HepG2 (cell line): Measurements from ENCODE around the gene ZNF446. TPM values are rescaled to one million over a fixed set of nuclear protein-coding genes. Genes with fewer than 3 reads are reported as not detected.

Experiments used
- ATAC-seq: fragments of 200-7000 bp; cut with Tn5 transposase; 3 replicates; pipeline ENCODE4 v1.9.1; 2020; ENCODE audit warnings: mild to moderate bottlenecking, moderate library complexity
- Bru-seq: library from RNA; stranded (reverse); fragments of 400-500 nt; gene quantifications from one replicate; lab custom pipeline; 2021; lab: Mats Ljungman, UMichigan
- BruChase-seq, 2 experiments: library from RNA; stranded (reverse); fragments of 400-500 nt; gene quantifications; one replicate each; lab custom pipeline; 2021; lab: Mats Ljungman, UMichigan
- BruUV-seq: library from RNA; stranded (reverse); fragments of 400-500 nt; replicated peaks from 2 replicates; lab custom pipeline; 2021; lab: Mats Ljungman, UMichigan
- CTCF ChIA-PET: fragments of 300-600 bp; formaldehyde crosslinking; extraction: SDS; loops from one replicate; lab custom pipeline; 2021; ENCODE audit warnings: low total read pairs, inconsistent platforms, low intra/inter-chr PET ratio; lab: Yijun Ruan, JAX
- POLR2A ChIA-PET: fragments of 350-600 bp; sonication (Branson Sonifier 250); formaldehyde crosslinking; loops from one replicate; lab custom pipeline; 2020; ENCODE audit warnings: antibody characterized with exemption, inconsistent platforms; lab: Yijun Ruan, JAX
- DNase-seq: peaks from one replicate; pipeline ENCODE4 v3.0.0-alpha.2; 2015; ENCODE audit warnings: low spot score
- FAIRE-seq: peaks from 3 replicates; lab custom pipeline; 2011; peaks lifted over from hg19 to GRCh38; lab: Jason Lieb, UNC
- H2AFZ ChIP-seq: one replicate; pipeline ENCODE4 v1.6.1; 2011; ENCODE audit warnings: low read length, inconsistent platforms
- H3K27ac ChIP-seq: fragments of 300-600 bp; 3 replicates; pipeline ENCODE4 v1.8.0; 2011; ENCODE audit warnings: mixed run types, mild to moderate bottlenecking, mixed read lengths, low read length, inconsistent platforms; ENCODE audit not compliant: insufficient read depth; ENCODE audit errors: extremely low read length
- H3K27me3 ChIP-seq, 2 experiments: fragments of 200-600 bp in 1 of 2; 2 replicates in 1 of 2; 3 replicates in 1 of 2; pipeline versions ENCODE4 v1.6.0 to v1.8.0; 2011; ENCODE audit warnings: low read length in 2 of 2, mild to moderate bottlenecking in 2 of 2, moderate library complexity in 2 of 2, inconsistent platforms in 1 of 2; ENCODE audit not compliant: insufficient read depth in 2 of 2, control insufficient read depth in 1 of 2
- H3K36me3 ChIP-seq, 2 experiments: fragments of 200-600 bp in 1 of 2; replicated peaks in 1 of 2; 2 replicates in 1 of 2; 3 replicates in 1 of 2; pipeline versions ENCODE4 v1.5.1 to v1.8.0; 2011; ENCODE audit warnings: low read length in 2 of 2, inconsistent platforms in 1 of 2; ENCODE audit not compliant: insufficient read depth in 2 of 2, control insufficient read depth in 1 of 2
- H3K4me1 ChIP-seq: 2 replicates; pipeline ENCODE4 v1.5.1; 2012; ENCODE audit warnings: low read length, inconsistent platforms; ENCODE audit not compliant: insufficient read depth
- H3K4me2 ChIP-seq: 2 replicates; pipeline ENCODE4 v1.6.0; 2011; ENCODE audit warnings: low read depth, low read length, inconsistent platforms
- H3K4me3 ChIP-seq, 3 experiments: fragments of 200-600 bp in 1 of 3; sonication (generic), shearing (Covaris generic) in 1 of 3; replicated peaks in 1 of 3; 2 replicates each; pipeline ENCODE4 v1.5.1; 2011 to 2016; ENCODE audit warnings: low read length in 3 of 3, inconsistent platforms in 2 of 3, low read depth in 2 of 3, mild to moderate bottlenecking in 2 of 3, control low read depth in 1 of 3, mixed read lengths in 1 of 3; ENCODE audit not compliant: insufficient read depth in 1 of 3
- H3K79me2 ChIP-seq: one replicate; pipeline ENCODE4 v1.6.1; 2011; ENCODE audit warnings: low read length, inconsistent platforms; ENCODE audit not compliant: insufficient read depth
- H3K9ac ChIP-seq: 2 replicates; pipeline ENCODE4 v1.6.0; 2011; ENCODE audit warnings: mild to moderate bottlenecking, low read depth, low read length, inconsistent platforms; ENCODE audit not compliant: insufficient read depth
- H3K9me3 ChIP-seq: 2 replicates; pipeline ENCODE4 v1.5.1; 2012; ENCODE audit warnings: mild to moderate bottlenecking, low read length
- H4K20me1 ChIP-seq: 2 replicates; pipeline ENCODE4 v1.6.0; 2011; ENCODE audit warnings: inconsistent platforms, mild to moderate bottlenecking, low read length, moderate library complexity; ENCODE audit not compliant: insufficient read depth
- BRD4 ChIP-seq: sonication (generic); formaldehyde crosslinking; IDR thresholded peaks from 2 replicates; pipeline ENCODE4 v1.4.0; 2020; ENCODE audit warnings: missing genetic modification reagents
- CAMTA2 ChIP-seq: sonication (generic); formaldehyde crosslinking; IDR thresholded peaks from 2 replicates; pipeline ENCODE4 v1.4.0; 2020; ENCODE audit warnings: mild to moderate bottlenecking, missing genetic modification reagents, borderline replicate concordance
- CBX1 ChIP-seq: IDR thresholded peaks from one replicate; pipeline ENCODE4 v1.6.1; 2016; ENCODE audit warnings: antibody characterized with exemption, low read depth
- GTF3A ChIP-seq: sonication (generic); formaldehyde crosslinking; conservative IDR thresholded peaks from 2 replicates; pipeline ENCODE4 v1.4.0; 2020; ENCODE audit warnings: mild to moderate bottlenecking, missing genetic modification reagents
- NFAT5 ChIP-seq: sonication (generic); formaldehyde crosslinking; IDR thresholded peaks from 2 replicates; pipeline ENCODE4 v1.4.0; 2020; ENCODE audit warnings: missing genetic modification reagents
- NFIC ChIP-seq: IDR thresholded peaks from 2 replicates; pipeline ENCODE4 v1.6.1; 2012; ENCODE audit warnings: mild to moderate bottlenecking, low read length, inconsistent platforms
- ZBTB42 ChIP-seq: sonication (generic); formaldehyde crosslinking; IDR thresholded peaks from 2 replicates; pipeline ENCODE4 v1.5.0; 2020; ENCODE audit warnings: mild to moderate bottlenecking, missing genetic modification reagents
- ZFP36L2 ChIP-seq: sonication (generic); formaldehyde crosslinking; IDR thresholded peaks from 2 replicates; pipeline ENCODE4 v1.4.0; 2020; ENCODE audit warnings: missing genetic modification reagents
- ZNF382 ChIP-seq: sonication (generic); formaldehyde crosslinking; IDR thresholded peaks from 2 replicates; pipeline ENCODE4 v1.5.0; 2020; ENCODE audit warnings: missing genetic modification reagents, mild to moderate bottlenecking, borderline replicate concordance
- ZNF549 ChIP-seq: sonication (generic); formaldehyde crosslinking; IDR thresholded peaks from 2 replicates; pipeline ENCODE4 v1.5.0; 2020; ENCODE audit warnings: missing genetic modification reagents
- ZNF572 ChIP-seq: sonication (generic); formaldehyde crosslinking; IDR thresholded peaks from 2 replicates; pipeline ENCODE4 v1.5.1; 2020; ENCODE audit warnings: mild to moderate bottlenecking, missing genetic modification reagents
- ZNF598 ChIP-seq: sonication (generic); formaldehyde crosslinking; IDR thresholded peaks from 2 replicates; pipeline ENCODE4 v1.5.1; 2020; ENCODE audit warnings: mild to moderate bottlenecking, missing genetic modification reagents, borderline replicate concordance
- ZNF776 ChIP-seq: sonication (generic); formaldehyde crosslinking; IDR thresholded peaks from 2 replicates; pipeline ENCODE4 v1.4.0; 2020; ENCODE audit warnings: mild to moderate bottlenecking, missing genetic modification reagents
- ZNF878 ChIP-seq: sonication (generic); formaldehyde crosslinking; IDR thresholded peaks from 2 replicates; pipeline ENCODE4 v1.8.1; 2023; ENCODE audit warnings: mild to moderate bottlenecking, missing genetic modification reagents, moderate library complexity
- WGBS: methylation state at CpG from one replicate; pipeline ENCODE4 v1.1.6; 2017; ENCODE audit warnings: low lambda C conversion rate; 5-methylcytosine and 5-hydroxymethylcytosine counted together
- in situ Hi-C: cut with HindIII; loops from 2 replicates; pipeline ENCODE4 v1.10.0; 2017; ENCODE audit warnings: low pct_unique_long_range_greater_than_20kb; ENCODE audit not compliant: extremely low pct_ligation_motif_present
- intact Hi-C: fragments of 100-400 bp; cut with micrococcal nuclease; formaldehyde crosslinking; loops from one replicate; pipeline ENCODE4 v1.10.0; 2022; ENCODE audit not compliant: unreplicated experiment
- long read RNA-seq, 2 experiments: library from RNA in 1 of 2; library from polyadenylated mRNA in 1 of 2; stranded (forward) in 1 of 2; unstranded in 1 of 2; transcript quantifications; one replicate each; pipeline ENCODE4 v2.0.0, GENCODE V29; 2019 to 2022
- polyA minus RNA-seq, 3 experiments: library from RNA; depleted of rRNA, polyadenylated mRNA; stranded (reverse); fragments of >200 nt; gene quantifications; 2 replicates each; pipeline ENCODE4 v1.2.3, GENCODE V29; 2011; ENCODE audit warnings: low replicate concordance in 1 of 3
- polyA plus RNA-seq, 8 experiments: library from polyadenylated mRNA; depleted of rRNA in 3 of 8; stranded (reverse) in 7 of 8; unstranded in 1 of 8; fragments of >200 nt; fragmentation: Illumina TruSeq in 4 of 8; extraction: Trizol in 4 of 8; gene quantifications; 2 replicates each; pipeline versions ENCODE4 v1.2.1 to v1.2.3, GENCODE V29; 2011 to 2016; ENCODE audit warnings: low read depth in 4 of 8, missing spikeins in 1 of 8, mixed read lengths in 1 of 8; ENCODE audit not compliant: insufficient read depth in 1 of 8
- total RNA-seq, 5 experiments: library from RNA; depleted of rRNA; stranded (reverse); fragments of >200 nt; fragmentation: Illumina TruSeq; extraction: Trizol; gene quantifications; 2 replicates each; pipeline ENCODE4 v1.2.3, GENCODE V29; 2016; ENCODE audit warnings: low read depth in 1 of 5

ZNF446 gene
- total RNA-seq (2016; rRNA removed; fragmentation: Illumina TruSeq; extraction: Trizol) = 2.5 and 3.6 TPM in 2 replicates
- total RNA-seq (2016; cell fraction: cytosol; rRNA removed; fragmentation: Illumina TruSeq; extraction: Trizol; ENCODE audit: low read depth) = 0.81 and 0.97 TPM in 2 replicates
- 2.5 and 3.8 TPM in 2 replicates for total RNA-seq (2016; cell fraction: insoluble cytoplasmic fraction; rRNA removed; fragmentation: Illumina TruSeq; extraction: Trizol)
- total RNA-seq (2016; cell fraction: membrane; rRNA removed; fragmentation: Illumina TruSeq; extraction: Trizol) = 2.1 and 2.7 TPM in 2 replicates
- 3.2 and 3.9 TPM in 2 replicates for total RNA-seq (2016; cell fraction: nucleus; rRNA removed; fragmentation: Illumina TruSeq; extraction: Trizol)
- polyA plus RNA-seq (2011; rRNA removed) = 3.0 and 3.8 TPM in 2 replicates
- 1.6 and 3.9 TPM in 2 replicates for polyA plus RNA-seq (2011; cell fraction: cytosol; rRNA removed)
- 9.0 and 9.4 TPM in 2 replicates for polyA plus RNA-seq (2011; cell fraction: nucleus; rRNA removed)
- 2.8 and 3.6 TPM in 2 replicates for polyA plus RNA-seq (2012)
- 0.83 and 0.97 TPM in 2 replicates for polyA plus RNA-seq (2016; cell fraction: cytosol; fragmentation: Illumina TruSeq; extraction: Trizol; ENCODE audit: low read depth)
- 2.7 and 3.2 TPM in 2 replicates for polyA plus RNA-seq (2016; cell fraction: insoluble cytoplasmic fraction; fragmentation: Illumina TruSeq; extraction: Trizol; ENCODE audit: low read depth)
- 1.7 TPM in 2 replicates for polyA plus RNA-seq (2016; cell fraction: membrane; fragmentation: Illumina TruSeq; extraction: Trizol; ENCODE audit: low read depth)
- 5.3 and 7.0 TPM in 2 replicates for polyA plus RNA-seq (2016; cell fraction: nucleus; fragmentation: Illumina TruSeq; extraction: Trizol; ENCODE audit: insufficient read depth, low read depth)
- 6.2 and 6.7 TPM in 2 replicates for polyA minus RNA-seq (2011; rRNA and poly(A)+ RNA removed; ENCODE audit: low replicate concordance)
- polyA minus RNA-seq (2011; cell fraction: cytosol; rRNA and poly(A)+ RNA removed) = 1.2 and 2.2 TPM in 2 replicates
- polyA minus RNA-seq (2011; cell fraction: nucleus; rRNA and poly(A)+ RNA removed) = 5.5 and 6.0 TPM in 2 replicates
- Bru-seq, nascent RNA = percentile 43 among the genes with signal in this experiment
- percentile 53 among the genes with signal in this experiment for BruChase-seq, experiment 1, labeled RNA remaining after a 6-hour chase
- BruChase-seq, experiment 2, labeled RNA remaining after a 2-hour chase = percentile 51 among the genes with signal in this experiment
- long read RNA-seq, experiment 1, partial matches to known transcripts = 3 of 10 reads
- long read RNA-seq, experiment 1, other reads (novel, unspliced or antisense) = 6 of 10 reads
- long read RNA-seq, experiment 2, transcript ZNF446-203 (7 exons, 2,238 nt) = major isoform, 5 of 12 reads
- long read RNA-seq, experiment 2, partial matches to known transcripts = 0 of 12 reads
- long read RNA-seq, experiment 2, other reads (novel, unspliced or antisense) = 6 of 12 reads

GRCh38 chr19:58475714-58476497, at the start of gene ZNF446:
Gene ZNF446, plus strand, starts transcription at chr19:58476352. Its CDS starts 867 bp downstream, at chr19:58477219.
- H3K4me3 ChIP-seq = peak within 1 kb of the TSS; percentile 75 to 88 (median 75)
- 0 out of 2 replicates have a peak, but pooled peaks have one; percentile 63 for TF ChIP-seq BRD4 (CRISPR knock-in tag)
- TF ChIP-seq GTF3A = no peak; the same call in 1 of the 2 replicates
- no peak for TF ChIP-seq ZFP36L2
- no peak for TF ChIP-seq NFAT5 (CRISPR knock-in tag)
- 0 out of 2 replicates have a peak, but pooled peaks have one; percentile 56 for TF ChIP-seq ZNF598 (CRISPR knock-in tag)
- TF ChIP-seq ZNF878 (CRISPR knock-in tag) = no peak
- no peak for TF ChIP-seq ZNF382 (CRISPR knock-in tag)
- TF ChIP-seq ZBTB42 (CRISPR knock-in tag) = no peak
- no peak for TF ChIP-seq CAMTA2 (CRISPR knock-in tag)
- no peak for TF ChIP-seq ZNF776 (CRISPR knock-in tag)
- no peak for TF ChIP-seq CBX1
- no peak for TF ChIP-seq ZNF549
- TF ChIP-seq ZNF572 (CRISPR knock-in tag) = peak; percentile 45; the same call in 1 of the 2 replicates
- no peak for TF ChIP-seq NFIC

More at GRCh38 chr19:58475714-58476497, at the start of gene ZNF446:
- peaks cover 3 to 17% of the 10 kb centered on the region in 2 experiments; a peak in 4 of 5 replicates for H3K36me3 ChIP-seq
- H3K27ac ChIP-seq = peak within 1 kb of the TSS; percentile 77
- under 1% methylated on average over 24 of the region's 64 CpGs for WGBS
- no peaks in the 10 kb centered on the region; a peak in 1 of 5 replicates for H3K27me3 ChIP-seq
- peaks cover 20% of the 10 kb centered on the region for H3K4me1 ChIP-seq
- ChIA-PET POLR2A (interaction anchor here (0.5 to 1.5 kb wide), 14 partner anchors 10 to 114 kb away, joined by 3 to 5 read pairs (median 3); partner anchors contain the start of genes SLC27A5, ZBTB45, ZNF497 and ZNF584), CTCF (no interaction called here)
- H3K4me2 ChIP-seq = peak within 1 kb of the TSS; percentile 97
- no peaks in the 10 kb centered on the region for H3K79me2 ChIP-seq
- H3K9me3 ChIP-seq = no peaks in the 10 kb centered on the region
- intact Hi-C loops = no loop called here
- ATAC-seq = peak; percentile 89
- no TSS peak for BruUV-seq
- peak; percentile 93 for DNase-seq
- H3K9ac ChIP-seq = peak within 1 kb of the TSS; percentile 73
- FAIRE-seq = peak; percentile 85
- in situ Hi-C loops = no loop called here
- no peaks in the 10 kb centered on the region for H4K20me1 ChIP-seq
- peak within 1 kb of the TSS; percentile 24 for H2AFZ ChIP-seq
